Measurements from ENCODE around the gene OR4S2.

- TF ChIP-seq, protein P1, sequence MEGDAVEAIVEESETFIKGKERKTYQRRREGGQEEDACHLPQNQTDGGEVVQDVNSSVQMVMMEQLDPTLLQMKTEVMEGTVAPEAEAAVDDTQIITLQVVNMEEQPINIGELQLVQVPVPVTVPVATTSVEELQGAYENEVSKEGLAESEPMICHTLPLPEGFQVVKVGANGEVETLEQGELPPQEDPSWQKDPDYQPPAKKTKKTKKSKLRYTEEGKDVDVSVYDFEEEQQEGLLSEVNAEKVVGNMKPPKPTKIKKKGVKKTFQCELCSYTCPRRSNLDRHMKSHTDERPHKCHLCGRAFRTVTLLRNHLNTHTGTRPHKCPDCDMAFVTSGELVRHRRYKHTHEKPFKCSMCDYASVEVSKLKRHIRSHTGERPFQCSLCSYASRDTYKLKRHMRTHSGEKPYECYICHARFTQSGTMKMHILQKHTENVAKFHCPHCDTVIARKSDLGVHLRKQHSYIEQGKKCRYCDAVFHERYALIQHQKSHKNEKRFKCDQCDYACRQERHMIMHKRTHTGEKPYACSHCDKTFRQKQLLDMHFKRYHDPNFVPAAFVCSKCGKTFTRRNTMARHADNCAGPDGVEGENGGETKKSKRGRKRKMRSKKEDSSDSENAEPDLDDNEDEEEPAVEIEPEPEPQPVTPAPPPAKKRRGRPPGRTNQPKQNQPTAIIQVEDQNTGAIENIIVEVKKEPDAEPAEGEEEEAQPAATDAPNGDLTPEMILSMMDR (IDR thresholded peaks at IDR 0.05), result no peak
- no peak for TF ChIP-seq POLR2A (IDR thresholded peaks at IDR 0.05)
Measured at GRCh38 chr11:55648027-55648426, at the start of gene OR4S2.
